H1 (cell line): ENCODE results near the gene XPO5. TPM values are rescaled to one million over a fixed set of nuclear protein-coding genes. Genes with fewer than 3 reads are reported as not detected.

Experiments
- CTCF ChIA-PET: fragments of 300-600 bp; sonication (Branson Sonifier 250); formaldehyde crosslinking; loops from one replicate; lab custom pipeline; 2021; ENCODE audit not compliant: partially characterized antibody; lab: Charles Lee
- POLR2A ChIA-PET: fragments of 300-600 bp; sonication (Branson Sonifier 250); formaldehyde crosslinking; loops from one replicate; lab custom pipeline; 2021; ENCODE audit warnings: inconsistent platforms; ENCODE audit not compliant: partially characterized antibody; lab: Charles Lee
- DNase-seq, 2 experiments: peaks; one replicate each; pipeline versions ENCODE4 v3.0.0 to v3.0.0-alpha.2; 2010 to 2022; ENCODE audit warnings: low spot score in 2 of 2, low read depth in 1 of 2, mixed read lengths in 1 of 2
- FAIRE-seq: peaks from 2 replicates; lab custom pipeline; 2011; peaks lifted over from hg19 to GRCh38; lab: Jason Lieb, UNC
- H2AFZ ChIP-seq: 2 replicates; pipeline ENCODE4 v1.8.1; 2012; ENCODE audit warnings: low read length, inconsistent platforms
- H2AK5ac ChIP-seq: 2 replicates; pipeline ENCODE4 v1.6.1; 2013; ENCODE audit warnings: low read depth, low read length
- H2BK120ac ChIP-seq: replicated peaks from 2 replicates; pipeline ENCODE3; 2013; ENCODE audit warnings: low read depth, low read length, inconsistent platforms
- H2BK12ac ChIP-seq: 2 replicates; pipeline ENCODE4 v1.6.1; 2013; ENCODE audit warnings: low read depth, low read length
- H2BK15ac ChIP-seq: 2 replicates; pipeline ENCODE4 v1.6.1; 2013; ENCODE audit warnings: low read length
- H2BK20ac ChIP-seq: 2 replicates; pipeline ENCODE4 v1.6.1; 2013; ENCODE audit warnings: low read length
- H2BK5ac ChIP-seq: 2 replicates; pipeline ENCODE4 v1.6.1; 2013; ENCODE audit warnings: low read depth, low read length
- H3K14ac ChIP-seq: 2 replicates; pipeline ENCODE4 v1.6.1; 2013; ENCODE audit warnings: inconsistent platforms; ENCODE audit not compliant: insufficient read length
- H3K18ac ChIP-seq: 2 replicates; pipeline ENCODE4 v1.6.1; 2013; ENCODE audit warnings: low read length; ENCODE audit errors: extremely low read depth
- H3K23ac ChIP-seq: 2 replicates; pipeline ENCODE4 v1.6.1; 2013; ENCODE audit warnings: inconsistent platforms; ENCODE audit not compliant: insufficient read length
- H3K23me2 ChIP-seq: 2 replicates; pipeline ENCODE4 v1.6.1; 2013; ENCODE audit warnings: low read depth, low read length
- H3K27ac ChIP-seq: 2 replicates; pipeline ENCODE4 v1.6.1; 2011; ENCODE audit warnings: low read depth, low read length, inconsistent platforms
- H3K27me3 ChIP-seq, 4 experiments: replicated peaks in 1 of 4; 1 replicate in 1 of 4; 2 replicates in 3 of 4; pipeline versions ENCODE4 v1.6.1 to v1.8.1; 2011 to 2013; ENCODE audit warnings: low read length in 3 of 4, mild to moderate bottlenecking in 3 of 4, inconsistent platforms in 2 of 4, mixed read lengths in 2 of 4, moderate library complexity in 1 of 4; ENCODE audit not compliant: control insufficient read depth in 3 of 4, insufficient read depth in 3 of 4; ENCODE audit errors: extremely low read depth in 1 of 4
- H3K36me3 ChIP-seq, 4 experiments: 2 replicates each; pipeline versions ENCODE4 v1.6.1 to v1.8.1; 2011 to 2013; ENCODE audit warnings: mild to moderate bottlenecking in 4 of 4, low read length in 3 of 4, moderate library complexity in 2 of 4, control low read depth in 1 of 4, inconsistent platforms in 1 of 4; ENCODE audit not compliant: insufficient read depth in 4 of 4, control insufficient read depth in 2 of 4
- H3K4ac ChIP-seq: replicated peaks from 2 replicates; pipeline ENCODE3; 2013; ENCODE audit warnings: low read length, low read depth, mixed read lengths, inconsistent platforms; ENCODE audit not compliant: insufficient read length
- H3K4me1 ChIP-seq, 4 experiments: replicated peaks in 1 of 4; 1 replicate in 1 of 4; 2 replicates in 3 of 4; pipeline versions ENCODE4 v1.6.1 to v1.8.1; 2011 to 2013; ENCODE audit warnings: low read length in 3 of 4, inconsistent platforms in 2 of 4, mixed read lengths in 1 of 4; ENCODE audit not compliant: insufficient read depth in 4 of 4, control insufficient read depth in 3 of 4
- H3K4me2 ChIP-seq, 2 experiments: 2 replicates each; pipeline versions ENCODE4 v1.6.1 to v1.8.1; 2011 to 2013; ENCODE audit warnings: low read depth in 2 of 2, low read length in 2 of 2, control low read depth in 1 of 2, inconsistent platforms in 1 of 2, mild to moderate bottlenecking in 1 of 2; ENCODE audit not compliant: insufficient read depth in 1 of 2
- H3K4me3 ChIP-seq, 4 experiments: fragments of 200-600, 300-600 bp in 1 of 4; sonication (generic), shearing (Covaris generic), sonication (Bioruptor Twin) in 1 of 4; 2 replicates each; pipeline versions ENCODE4 v1.5.1 to v1.8.1; 2011 to 2016; ENCODE audit warnings: low read length in 4 of 4, low read depth in 3 of 4, control low read depth in 2 of 4, inconsistent platforms in 2 of 4, mild to moderate bottlenecking in 2 of 4, mixed read lengths in 1 of 4, moderate library complexity in 1 of 4; ENCODE audit not compliant: insufficient read depth in 2 of 4; ENCODE audit errors: extremely low read depth in 1 of 4
- H3K56ac ChIP-seq: replicated peaks from 2 replicates; pipeline ENCODE3; 2013; ENCODE audit warnings: low read depth, mild to moderate bottlenecking, mixed read lengths, low read length, inconsistent platforms; ENCODE audit not compliant: insufficient read length
- H3K79me1 ChIP-seq: 2 replicates; pipeline ENCODE4 v1.6.1; 2013; ENCODE audit warnings: low read depth, low read length, control low read depth
- H3K79me2 ChIP-seq, 2 experiments: 2 replicates each; pipeline versions ENCODE4 v1.6.1 to v1.8.1; 2012 to 2013; ENCODE audit warnings: low read length in 2 of 2, mild to moderate bottlenecking in 2 of 2, inconsistent platforms in 1 of 2; ENCODE audit not compliant: insufficient read depth in 2 of 2, control insufficient read depth in 1 of 2
- H3K9ac ChIP-seq, 4 experiments: replicated peaks in 1 of 4; 1 replicate in 1 of 4; 2 replicates in 3 of 4; pipeline versions ENCODE4 v1.6.1 to v1.8.1; 2011 to 2013; ENCODE audit warnings: low read depth in 3 of 4, low read length in 3 of 4, control low read depth in 2 of 4, mild to moderate bottlenecking in 2 of 4, moderate library complexity in 2 of 4, inconsistent platforms in 1 of 4; ENCODE audit errors: extremely low read depth in 1 of 4
- H3K9me3 ChIP-seq, 2 experiments: 2 replicates each; pipeline versions ENCODE4 v1.6.1 to v1.8.1; 2012 to 2013; ENCODE audit warnings: mild to moderate bottlenecking in 2 of 2, moderate library complexity in 2 of 2, control low read depth in 1 of 2, inconsistent platforms in 1 of 2, low read depth in 1 of 2, low read length in 1 of 2, mixed read lengths in 1 of 2; ENCODE audit not compliant: insufficient read depth in 2 of 2
- H4K20me1 ChIP-seq, 2 experiments: replicated peaks in 1 of 2; 2 replicates each; pipeline versions ENCODE3 to v1.8.1; 2011 to 2013; ENCODE audit warnings: inconsistent platforms in 2 of 2, low read length in 2 of 2, mild to moderate bottlenecking in 1 of 2; ENCODE audit not compliant: insufficient read depth in 2 of 2, control insufficient read depth in 1 of 2
- H4K5ac ChIP-seq: 2 replicates; pipeline ENCODE4 v1.6.1; 2013; ENCODE audit warnings: low read length, low read depth, mixed read lengths, inconsistent platforms; ENCODE audit not compliant: insufficient read length
- H4K8ac ChIP-seq: 2 replicates; pipeline ENCODE4 v1.8.0; 2013; ENCODE audit warnings: mild to moderate bottlenecking, moderate library complexity, low read length, inconsistent platforms; ENCODE audit not compliant: insufficient read depth; ENCODE audit errors: extremely low read depth
- H4K91ac ChIP-seq: replicated peaks from 2 replicates; pipeline ENCODE3; 2013; ENCODE audit warnings: low read length, mixed read lengths, inconsistent platforms; ENCODE audit not compliant: insufficient read length
- ASH2L ChIP-seq: fragments of 200-600, 300-600 bp; sonication (generic); IDR thresholded peaks from one replicate; pipeline ENCODE4 v1.7.1; 2017; ENCODE audit warnings: low read length
- ATF3 ChIP-seq: IDR thresholded peaks from 2 replicates; pipeline ENCODE4 v1.6.1; 2011; ENCODE audit warnings: low read depth, mild to moderate bottlenecking, low read length; ENCODE audit not compliant: insufficient read depth
- CBX5 ChIP-seq: fragments of 300-800, 300-1000 bp; sonication (generic); IDR thresholded peaks from 2 replicates; pipeline ENCODE4 v1.7.1; 2016; ENCODE audit warnings: antibody characterized with exemption, low read length, low read depth
- CEBPB ChIP-seq: IDR thresholded peaks from 2 replicates; pipeline ENCODE4 v1.6.1; 2012; ENCODE audit warnings: low read depth, low read length
- EP300 ChIP-seq, 2 experiments: IDR thresholded peaks; 1 replicate in 1 of 2; 2 replicates in 1 of 2; pipeline ENCODE4 v1.6.1; 2011 to 2012; ENCODE audit warnings: low read depth in 2 of 2, low read length in 2 of 2, mild to moderate bottlenecking in 2 of 2, borderline replicate concordance in 1 of 2, inconsistent platforms in 1 of 2, moderate library complexity in 1 of 2
- GABPA ChIP-seq: IDR thresholded peaks from 2 replicates; pipeline ENCODE4 v1.6.1; 2011; ENCODE audit warnings: mild to moderate bottlenecking, low read length, moderate library complexity, borderline replicate concordance; ENCODE audit not compliant: insufficient read depth
- HDAC6 ChIP-seq: IDR thresholded peaks from one replicate; pipeline ENCODE4 v1.7.1; 2012; ENCODE audit warnings: low read depth, mild to moderate bottlenecking, inconsistent platforms, low read length, moderate library complexity
- RBBP5 ChIP-seq: IDR thresholded peaks from 2 replicates; pipeline ENCODE4 v1.7.1; 2012; ENCODE audit warnings: low read depth, mild to moderate bottlenecking, inconsistent platforms, low read length, moderate library complexity, borderline replicate concordance
- SAP30 ChIP-seq: fragments of 300-600 bp; sonication (generic); IDR thresholded peaks from 2 replicates; pipeline ENCODE4 v1.7.1; 2012; ENCODE audit warnings: low read length, moderate library complexity, mild to moderate bottlenecking, inconsistent platforms; ENCODE audit not compliant: insufficient read depth, insufficient replicate concordance
- SIN3A ChIP-seq, 2 experiments: IDR thresholded peaks in 1 of 2; conservative IDR thresholded peaks in 1 of 2; 2 replicates each; pipeline ENCODE4 v1.6.1; 2011 to 2012; ENCODE audit warnings: low read length in 2 of 2, improper control_type of control experiment in 1 of 2, low read depth in 1 of 2, mild to moderate bottlenecking in 1 of 2
- YY1 ChIP-seq: IDR thresholded peaks from 2 replicates; pipeline ENCODE4 v1.6.1; 2011; ENCODE audit warnings: low read depth, mild to moderate bottlenecking, low read length
- ZNF274 ChIP-seq: IDR thresholded peaks from 2 replicates; pipeline ENCODE4 v1.7.0; 2012; ENCODE audit warnings: low read length, borderline replicate concordance; ENCODE audit errors: extremely low read depth
- WGBS, 2 experiments: shearing (Covaris generic) in 1 of 2; methylation state at CpG; one replicate each; pipeline versions ENCODE4 v1.1.6 to v1.1.7; 2013 to 2015; ENCODE audit warnings: low lambda C conversion rate in 2 of 2, mixed read lengths in 2 of 2, inconsistent platforms in 1 of 2, low coverage in 1 of 2, missing lambda C conversion rate in 1 of 2; ENCODE audit not compliant: insufficient replicate concordance in 2 of 2, insufficient coverage in 1 of 2, insufficient read length in 1 of 2; ENCODE audit errors: extremely low coverage in 1 of 2, missing lambda C conversion rate in 1 of 2; 5-methylcytosine and 5-hydroxymethylcytosine counted together
- polyA plus RNA-seq, 7 experiments: library from polyadenylated mRNA; depleted of rRNA in 3 of 7; stranded (reverse) in 5 of 7; unstranded in 2 of 7; fragments of >200 nt in 5 of 7; fragments of 200-250 nt in 2 of 7; gene quantifications; 1 replicate in 5 of 7; 2 replicates in 1 of 7; 4 replicates in 1 of 7; pipeline versions ENCODE4 v1.2.1 to v1.2.3, GENCODE V29; 2011 to 2013; ENCODE audit warnings: missing spikeins in 2 of 7, mixed read lengths in 2 of 7
- total RNA-seq: library from RNA; stranded (reverse); fragmentation: NEBNext Ultra II Directional; extraction: Animal tissue kit (Norgen Biotek cat#: 25700); gene quantifications from 2 replicates; pipeline ENCODE4 v1.2.1, GENCODE V29; 2021

XPO5 gene
- total and polyA plus RNA-seq, 2 of the 8 experiments (the other 6 are each of a cell fraction or from before 2014, with no cell fraction given) = 80.6 to 95.7 TPM

- H3K4me2 ChIP-seq = no peak overlapping the region
- no peak overlapping the region for H3K14ac ChIP-seq
- no peaks in the 10 kb centered on the region for H3K27me3 ChIP-seq
- H3K4me3 ChIP-seq = no peak overlapping the region
- H2BK20ac ChIP-seq = no peak overlapping the region
- H4K8ac ChIP-seq = no peak overlapping the region
- no peaks in the 10 kb centered on the region for H3K79me1 ChIP-seq
- H3K4me1 ChIP-seq = peaks cover 0 to 8% (median 5%) of the 10 kb centered on the region in 4 experiments; a peak in 4 of 7 replicates
- WGBS, 2 experiments = 97% methylated on average over 4 of the region's 4 CpGs; no CpG with 5 or more reads in 1 of the 2 experiments
- no peaks in the 10 kb centered on the region for H3K79me2 ChIP-seq
- no peak overlapping the region for H3K9ac ChIP-seq
- H3K9me3 ChIP-seq = no peaks in the 10 kb centered on the region
- no peak overlapping the region for H3K18ac ChIP-seq
- H2BK12ac ChIP-seq = no peak overlapping the region
- no peak overlapping the region for H4K91ac ChIP-seq
- CTCF ChIA-PET = interaction anchor here (1.0 to 32.9 kb wide), 3 partner anchors 15 to 28 kb away, joined by 3 to 536 read pairs (median 17); partner anchors contain the start of genes DLK2 and LRRC73
- H2BK15ac ChIP-seq = no peak overlapping the region
- H2BK120ac ChIP-seq = no peak overlapping the region
- FAIRE-seq (no peak), DNase-seq (no peak)
- no peak overlapping the region for H3K27ac ChIP-seq
- H2BK5ac ChIP-seq = no peak overlapping the region
- no peak overlapping the region for H2AK5ac ChIP-seq
- no peaks in the 10 kb centered on the region for H3K36me3 ChIP-seq
- H3K4ac ChIP-seq = no peak overlapping the region
- peaks cover 4% of the 10 kb centered on the region; the same call in 1 of the 2 replicates for H3K23me2 ChIP-seq
- no peak overlapping the region for H3K56ac ChIP-seq
- no peak overlapping the region for H4K5ac ChIP-seq
- no peak overlapping the region for H3K23ac ChIP-seq
- H2AFZ ChIP-seq = no peak overlapping the region
- H4K20me1 ChIP-seq = no peaks in the 10 kb centered on the region
- POLR2A ChIA-PET = interaction anchor here (1.0 kb wide), 1 partner anchor 18 kb away, joined by 5 read pairs; no protein-coding TSS in a partner anchor
- no peak for TF ChIP-seq CBX5
- no peak for TF ChIP-seq ASH2L
- no peak for TF ChIP-seq YY1
- no peak for TF ChIP-seq HDAC6
- no peak for TF ChIP-seq SIN3A (conservative IDR thresholded peaks at IDR 0.05 in 1 of 2, IDR thresholded peaks at IDR 0.05 in 1 of 2; ENCODE audit: low read depth in 1 of 2, low read length in 2 of 2)
- TF ChIP-seq GABPA = no peak
- TF ChIP-seq SAP30 = no peak
- no peak for TF ChIP-seq RBBP5
- TF ChIP-seq EP300 (IDR thresholded peaks at IDR 0.05; ENCODE audit: borderline replicate concordance in 1 of 2, low read depth in 2 of 2, low read length in 2 of 2) = no peak
- TF ChIP-seq ZNF274 = no peak
- TF ChIP-seq CEBPB = no peak
- no peak for TF ChIP-seq ATF3
Observed at GRCh38 chr6:43472515-43472914, 103.3 kb downstream of the XPO5 start.
